A673 (cell line): ENCODE measurements around the gene ALDH3B2. TPM values are rescaled to one million over a fixed set of nuclear protein-coding genes. Genes with fewer than 3 reads are reported as not detected.

Source experiments
- BruUV-seq: library from RNA; stranded (reverse); fragments of 400-500 nt; replicated peaks from 2 replicates; lab custom pipeline; 2021; lab: Mats Ljungman, UMichigan
- CTCF ChIA-PET: fragments of 300-600 bp; sonication (Branson Sonifier 250); formaldehyde crosslinking; loops from one replicate; lab custom pipeline; 2022; ENCODE audit warnings: antibody characterized with exemption; lab: Charles Lee
- POLR2A ChIA-PET: fragments of 300-600 bp; sonication (Branson Sonifier 250); formaldehyde crosslinking; loops from one replicate; lab custom pipeline; 2022; ENCODE audit warnings: antibody characterized with exemption; ENCODE audit not compliant: low non-redundant PET; lab: Charles Lee
- DNase-seq: peaks from one replicate; pipeline ENCODE4 v3.0.0-alpha.2; 2015; ENCODE audit warnings: low spot score
- H3K27ac ChIP-seq: fragments of 200-600 bp; sonication (generic); 2 replicates; pipeline ENCODE4 v1.5.1; 2016; ENCODE audit warnings: mixed run types, low read depth, mild to moderate bottlenecking, mixed read lengths, antibody characterized with exemption, low read length; ENCODE audit not compliant: poor library complexity, severe bottlenecking
- H3K27me3 ChIP-seq: fragments of 200-600 bp; sonication (generic); replicated peaks from 2 replicates; pipeline ENCODE4 v1.6.1; 2017; ENCODE audit warnings: mixed run types, low read depth, mild to moderate bottlenecking, mixed read lengths, antibody characterized with exemption, low read length; ENCODE audit not compliant: insufficient read depth, poor library complexity
- H3K36me3 ChIP-seq: fragments of 200-600 bp; sonication (generic); 2 replicates; pipeline ENCODE4 v1.6.1; 2016; ENCODE audit warnings: mixed run types, mild to moderate bottlenecking, mixed read lengths, antibody characterized with exemption, low read length; ENCODE audit not compliant: insufficient read depth, poor library complexity, severe bottlenecking
- H3K4me1 ChIP-seq: fragments of 200-600 bp; sonication (generic); 2 replicates; pipeline ENCODE4 v1.6.1; 2017; ENCODE audit warnings: mixed run types, mild to moderate bottlenecking, mixed read lengths, antibody characterized with exemption, low read length; ENCODE audit not compliant: insufficient read depth, poor library complexity, severe bottlenecking
- H3K4me3 ChIP-seq: fragments of 200-600 bp; sonication (generic); 2 replicates; pipeline ENCODE4 v1.5.1; 2016; ENCODE audit warnings: low read depth, mixed run types, mild to moderate bottlenecking, mixed read lengths, low read length; ENCODE audit not compliant: poor library complexity, severe bottlenecking
- H3K9me3 ChIP-seq: fragments of 200-600 bp; sonication (generic); 2 replicates; pipeline ENCODE4 v1.6.1; 2016; ENCODE audit warnings: mixed run types, low read depth, mild to moderate bottlenecking, mixed read lengths, antibody characterized with exemption, low read length; ENCODE audit not compliant: poor library complexity, severe bottlenecking
- EZH2 ChIP-seq: fragments of 200-600 bp; sonication (generic); IDR thresholded peaks from 2 replicates; pipeline ENCODE4 v1.6.1; 2017; ENCODE audit warnings: borderline replicate concordance, low read depth, mild to moderate bottlenecking, mixed read lengths, antibody characterized with exemption, low read length; ENCODE audit not compliant: poor library complexity, severe bottlenecking
- intact Hi-C: fragments of 100-400 bp; cut with micrococcal nuclease; formaldehyde crosslinking; loops from one replicate; pipeline ENCODE4 v1.10.0; 2022; ENCODE audit not compliant: unreplicated experiment
- total RNA-seq: library from RNA; stranded (reverse); gene quantifications from 2 replicates; pipeline ENCODE4 v1.2.3, GENCODE V29; 2021
- TF ChIP-seq, protein P1 (sequence below): fragments of 300-800, 200-600 bp; sonication (generic); conservative IDR thresholded peaks from 2 replicates; pipeline ENCODE4 v1.5.1; 2017; ENCODE audit warnings: low read depth, mild to moderate bottlenecking, antibody characterized with exemption, low read length, moderate library complexity, mixed read lengths

Gene ALDH3B2
- total RNA-seq, 1 experiment from 2014 or later, result not detected

GRCh38 chr11:67656278-67656922 is 18.0 kb downstream of the ALDH3B2 start:
- DNase-seq, result no peak
- ChIA-PET CTCF (no interaction called here), POLR2A (interaction anchor here (0.7 kb wide), 1 partner anchor 1145 kb away, joined by 11 read pairs; no protein-coding TSS in a partner anchor)
- H3K4me3 ChIP-seq, result no peak overlapping the region
- peaks cover 12% of the 10 kb centered on the region for H3K9me3 ChIP-seq
- no TSS peak for BruUV-seq
- H3K4me1 ChIP-seq, result no peaks in the 10 kb centered on the region
- intact Hi-C loops, result no loop called here
- no peaks in the 10 kb centered on the region for H3K27me3 ChIP-seq
- TF ChIP-seq, protein P1, sequence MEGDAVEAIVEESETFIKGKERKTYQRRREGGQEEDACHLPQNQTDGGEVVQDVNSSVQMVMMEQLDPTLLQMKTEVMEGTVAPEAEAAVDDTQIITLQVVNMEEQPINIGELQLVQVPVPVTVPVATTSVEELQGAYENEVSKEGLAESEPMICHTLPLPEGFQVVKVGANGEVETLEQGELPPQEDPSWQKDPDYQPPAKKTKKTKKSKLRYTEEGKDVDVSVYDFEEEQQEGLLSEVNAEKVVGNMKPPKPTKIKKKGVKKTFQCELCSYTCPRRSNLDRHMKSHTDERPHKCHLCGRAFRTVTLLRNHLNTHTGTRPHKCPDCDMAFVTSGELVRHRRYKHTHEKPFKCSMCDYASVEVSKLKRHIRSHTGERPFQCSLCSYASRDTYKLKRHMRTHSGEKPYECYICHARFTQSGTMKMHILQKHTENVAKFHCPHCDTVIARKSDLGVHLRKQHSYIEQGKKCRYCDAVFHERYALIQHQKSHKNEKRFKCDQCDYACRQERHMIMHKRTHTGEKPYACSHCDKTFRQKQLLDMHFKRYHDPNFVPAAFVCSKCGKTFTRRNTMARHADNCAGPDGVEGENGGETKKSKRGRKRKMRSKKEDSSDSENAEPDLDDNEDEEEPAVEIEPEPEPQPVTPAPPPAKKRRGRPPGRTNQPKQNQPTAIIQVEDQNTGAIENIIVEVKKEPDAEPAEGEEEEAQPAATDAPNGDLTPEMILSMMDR, result no peak
- TF ChIP-seq EZH2, result no peak
- H3K27ac ChIP-seq, result no peak overlapping the region
- H3K36me3 ChIP-seq, result no peaks in the 10 kb centered on the region

- Histone ChIP-seq H3K4me3 (no peak overlapping the region), H3K4me1 (peaks cover 9% of the 10 kb centered on the region), H3K27me3 (no peaks in the 10 kb centered on the region), H3K9me3 (peaks cover 12% of the 10 kb centered on the region), H3K36me3 (no peaks in the 10 kb centered on the region), H3K27ac (no peak overlapping the region)
- BruUV-seq, result no TSS peak
- CTCF ChIA-PET, result no interaction called here
- intact Hi-C loops, result no loop called here
- TF ChIP-seq, protein P1, result no peak
- no peak for TF ChIP-seq EZH2
- no peak for DNase-seq
- POLR2A ChIA-PET, result no interaction called here
Observed at GRCh38 chr11:67654225-67654624, 20.2 kb downstream of the ALDH3B2 start.

DNA sequence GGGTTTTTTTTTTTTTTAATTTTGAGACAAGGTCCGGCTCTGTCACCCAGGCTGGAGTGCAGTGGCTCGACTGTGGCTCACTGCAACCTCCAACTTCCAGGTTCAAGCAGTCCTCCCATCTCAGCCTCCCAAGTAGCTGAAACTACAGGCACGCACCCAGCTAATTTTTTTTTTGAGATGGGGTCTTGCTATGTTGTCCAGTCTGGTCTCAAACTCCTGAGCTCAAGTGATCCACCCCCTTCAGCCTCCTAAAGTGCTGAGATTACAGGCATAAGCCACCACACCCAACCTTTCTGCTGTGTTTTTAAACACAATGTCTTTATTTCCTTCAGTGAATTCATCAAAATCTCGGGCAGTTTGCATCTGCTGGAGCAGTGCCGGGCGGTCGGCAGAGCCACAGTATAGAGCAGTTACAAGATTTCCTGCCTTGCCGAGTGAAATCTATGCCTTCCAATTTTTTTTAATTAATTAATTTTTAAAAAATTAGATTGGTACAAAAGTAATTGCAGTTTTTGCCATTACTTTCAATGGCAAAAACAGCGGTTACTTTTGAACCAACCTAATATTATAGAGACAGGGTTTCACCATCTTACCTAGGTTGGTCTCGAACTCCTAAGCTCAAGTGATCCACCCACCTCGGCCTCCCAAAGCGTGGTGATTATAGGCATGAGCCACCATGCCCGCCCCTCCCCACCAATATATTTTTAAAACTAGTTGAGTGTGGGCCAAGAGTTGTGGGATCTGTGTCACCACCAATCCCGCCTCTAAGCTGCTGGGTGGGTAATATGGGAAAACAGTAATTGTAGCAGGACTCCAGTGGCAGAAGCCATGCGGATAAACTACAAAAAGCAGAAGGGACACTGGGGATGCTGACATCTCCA is 21.2 kb downstream of the ALDH3B2 start:
- ChIA-PET POLR2A (no interaction called here), CTCF (interaction anchor here (0.7 kb wide), 1 partner anchor 270 kb away, joined by 3 read pairs; no protein-coding TSS in a partner anchor)
- Histone ChIP-seq H3K27ac (no peak overlapping the region), H3K4me3 (no peak overlapping the region), H3K27me3 (no peaks in the 10 kb centered on the region), H3K9me3 (peaks cover 12% of the 10 kb centered on the region), H3K36me3 (no peaks in the 10 kb centered on the region), H3K4me1 (peaks cover 19% of the 10 kb centered on the region)
- intact Hi-C loops, result no loop called here
- TF ChIP-seq EZH2, result no peak
- TF ChIP-seq, protein P1, result no peak
- no TSS peak for BruUV-seq
- DNase-seq, result no peak
